GM19455 (cell line): Measurements from ENCODE around the gene P4HB.

Experiments used
- ATAC-seq: cut with Tn5 transposase; IDR thresholded peaks from one replicate; pipeline ENCODE4 v1.9.1; 2021; ENCODE audit not compliant: unreplicated experiment

The P4HB gene

GRCh38 chr17:81794509-81794908 is 65.8 kb downstream of the P4HB start:
- no peak for ATAC-seq

GRCh38 chr17:81794074-81794476 is 66.3 kb downstream of the P4HB start:
- ATAC-seq: no peak
